Activated CD4-positive, alpha-beta T cell treated with anti-CD3 and anti-CD28 coated beads, Interleukin-2, amount 10 ng/mL, durations not matched to agents 7 days and 5 days (primary cell): ENCODE data around the gene JMY. TPM values are rescaled to one million over a fixed set of nuclear protein-coding genes. Genes with fewer than 3 reads are reported as not detected.

Experiments
- CTCF ChIA-PET: fragments of 350-600 bp; sonication (Branson Sonifier 250); formaldehyde crosslinking; loops from one replicate; lab custom pipeline; 2021; ENCODE audit warnings: antibody characterized with exemption; lab: Charles Lee
- POLR2A ChIA-PET: fragments of 350-600 bp; sonication (Branson Sonifier 250); formaldehyde crosslinking; loops from one replicate; lab custom pipeline; 2021; ENCODE audit warnings: antibody characterized with exemption; lab: Charles Lee
- DNase-seq: peaks from one replicate; pipeline ENCODE4 v3.0.0-alpha.2; 2020
- H3K27ac Mint-ChIP-seq: one replicate; pipeline ENCODE4 v1.8.0; 2021; ENCODE audit warnings: mild to moderate bottlenecking, moderate library complexity, mixed read lengths
- H3K27me3 Mint-ChIP-seq: one replicate; pipeline ENCODE4 v1.8.0; 2021; ENCODE audit warnings: mixed read lengths
- H3K36me3 Mint-ChIP-seq: one replicate; pipeline ENCODE4 v1.8.0; 2021; ENCODE audit warnings: low read depth, mixed read lengths
- H3K4me1 Mint-ChIP-seq: one replicate; pipeline ENCODE4 v1.8.0; 2021; ENCODE audit warnings: mixed read lengths
- H3K4me3 Mint-ChIP-seq: one replicate; pipeline ENCODE4 v1.8.0; 2021; ENCODE audit warnings: mild to moderate bottlenecking, moderate library complexity, mixed read lengths
- H3K9me3 Mint-ChIP-seq: one replicate; pipeline ENCODE4 v1.8.0; 2021; ENCODE audit warnings: mixed read lengths
- total RNA-seq, 2 experiments: library from RNA; stranded (reverse); gene quantifications; one replicate each; pipeline ENCODE4 v1.2.3, GENCODE V29; 2021

JMY gene, protein sequence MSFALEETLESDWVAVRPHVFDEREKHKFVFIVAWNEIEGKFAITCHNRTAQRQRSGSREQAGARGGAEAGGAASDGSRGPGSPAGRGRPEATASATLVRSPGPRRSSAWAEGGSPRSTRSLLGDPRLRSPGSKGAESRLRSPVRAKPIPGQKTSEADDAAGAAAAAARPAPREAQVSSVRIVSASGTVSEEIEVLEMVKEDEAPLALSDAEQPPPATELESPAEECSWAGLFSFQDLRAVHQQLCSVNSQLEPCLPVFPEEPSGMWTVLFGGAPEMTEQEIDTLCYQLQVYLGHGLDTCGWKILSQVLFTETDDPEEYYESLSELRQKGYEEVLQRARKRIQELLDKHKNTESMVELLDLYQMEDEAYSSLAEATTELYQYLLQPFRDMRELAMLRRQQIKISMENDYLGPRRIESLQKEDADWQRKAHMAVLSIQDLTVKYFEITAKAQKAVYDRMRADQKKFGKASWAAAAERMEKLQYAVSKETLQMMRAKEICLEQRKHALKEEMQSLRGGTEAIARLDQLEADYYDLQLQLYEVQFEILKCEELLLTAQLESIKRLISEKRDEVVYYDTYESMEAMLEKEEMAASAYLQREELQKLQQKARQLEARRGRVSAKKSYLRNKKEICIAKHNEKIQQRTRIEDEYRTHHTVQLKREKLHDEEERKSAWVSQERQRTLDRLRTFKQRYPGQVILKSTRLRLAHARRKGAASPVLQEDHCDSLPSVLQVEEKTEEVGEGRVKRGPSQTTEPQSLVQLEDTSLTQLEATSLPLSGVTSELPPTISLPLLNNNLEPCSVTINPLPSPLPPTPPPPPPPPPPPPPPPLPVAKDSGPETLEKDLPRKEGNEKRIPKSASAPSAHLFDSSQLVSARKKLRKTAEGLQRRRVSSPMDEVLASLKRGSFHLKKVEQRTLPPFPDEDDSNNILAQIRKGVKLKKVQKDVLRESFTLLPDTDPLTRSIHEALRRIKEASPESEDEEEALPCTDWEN
- 1 to 10 TPM; 4.5 to 4.8 TPM for total RNA-seq

DNA sequence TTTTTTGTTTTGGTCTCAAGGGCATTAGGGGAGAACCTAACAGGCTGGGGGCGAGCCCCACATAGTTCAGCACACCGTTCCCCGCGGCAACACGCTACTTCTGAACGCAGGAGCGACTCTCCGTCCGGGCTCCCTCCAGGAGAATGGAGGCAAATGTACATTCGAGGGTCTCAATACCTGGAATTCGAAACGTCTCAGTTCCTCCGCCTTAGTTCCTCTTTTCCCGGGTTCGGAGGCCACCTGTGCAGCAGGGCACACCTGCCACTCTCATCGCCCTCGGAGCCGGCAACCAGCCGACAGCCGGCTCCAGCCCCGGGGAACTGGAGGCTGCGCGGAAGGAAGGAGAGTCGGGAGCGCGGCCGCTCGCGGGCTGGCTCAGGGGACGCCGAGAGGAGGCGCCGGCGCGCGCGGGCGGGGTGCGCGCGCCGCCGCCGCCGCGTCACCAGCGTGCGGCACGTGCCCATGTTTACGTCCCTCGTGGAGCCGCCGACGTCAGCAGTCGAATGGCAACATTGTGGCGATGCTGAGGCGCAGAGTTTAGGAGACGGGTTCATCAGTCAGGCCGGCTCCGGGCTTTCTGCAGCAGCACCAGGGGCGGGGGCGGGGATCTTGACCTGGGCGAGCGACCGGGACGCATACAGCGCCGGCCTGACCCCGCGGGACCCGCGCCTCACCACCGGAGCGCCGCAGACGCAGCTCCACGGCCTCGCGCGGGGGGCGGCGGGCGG, at the start of gene JMY:
JMY (plus strand) TSS at position 498 of the 728 bp plus-strand sequence. CDS start 520 bp downstream, outside the sequence.
- peaks cover 28% of the 10 kb centered on the region for H3K4me1 Mint-ChIP-seq
- ChIA-PET CTCF (interaction anchor here (1.7 kb wide), 1 partner anchor 14 kb away, joined by 7 read pairs; no protein-coding TSS in a partner anchor), POLR2A (interaction anchor here (0.7 kb wide), 1 partner anchor 215 kb away, joined by 3 read pairs; no protein-coding TSS in a partner anchor)
- H3K27me3 Mint-ChIP-seq = no peaks in the 10 kb centered on the region
- H3K4me3 Mint-ChIP-seq = peak within 1 kb of the TSS; percentile 90
- peak; percentile 88 for DNase-seq
- no peaks in the 10 kb centered on the region for H3K9me3 Mint-ChIP-seq
- H3K36me3 Mint-ChIP-seq = peaks cover 3% of the 10 kb centered on the region
- peak within 1 kb of the TSS; percentile 96 for H3K27ac Mint-ChIP-seq

DNA sequence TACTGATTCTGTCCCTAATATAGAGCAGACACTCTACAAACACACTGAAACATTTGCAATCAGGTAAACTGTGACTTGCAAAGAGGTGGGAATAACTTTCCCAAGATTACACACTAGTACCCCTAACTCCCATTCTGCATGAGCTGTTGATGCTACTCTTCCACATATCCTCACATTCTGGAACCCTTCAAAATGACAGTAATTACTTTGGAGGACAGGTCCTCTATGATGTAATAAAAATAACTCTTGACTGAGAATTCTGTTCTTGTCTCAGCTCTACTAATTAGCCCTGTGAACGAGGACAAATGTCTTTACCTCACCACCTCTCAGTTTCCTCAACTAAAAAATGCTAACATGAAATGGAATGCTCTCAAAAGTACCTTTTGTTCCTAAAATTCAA, 49.5 kb upstream of the JMY start:
- CTCF ChIA-PET = no interaction called here
- DNase-seq = no peak
- no peak overlapping the region for H3K4me3 Mint-ChIP-seq
- H3K36me3 Mint-ChIP-seq = no peaks in the 10 kb centered on the region
- H3K27me3 Mint-ChIP-seq = no peaks in the 10 kb centered on the region
- H3K4me1 Mint-ChIP-seq = no peaks in the 10 kb centered on the region
- no peaks in the 10 kb centered on the region for H3K9me3 Mint-ChIP-seq
- no peak overlapping the region for H3K27ac Mint-ChIP-seq
- POLR2A ChIA-PET = no interaction called here

DNA sequence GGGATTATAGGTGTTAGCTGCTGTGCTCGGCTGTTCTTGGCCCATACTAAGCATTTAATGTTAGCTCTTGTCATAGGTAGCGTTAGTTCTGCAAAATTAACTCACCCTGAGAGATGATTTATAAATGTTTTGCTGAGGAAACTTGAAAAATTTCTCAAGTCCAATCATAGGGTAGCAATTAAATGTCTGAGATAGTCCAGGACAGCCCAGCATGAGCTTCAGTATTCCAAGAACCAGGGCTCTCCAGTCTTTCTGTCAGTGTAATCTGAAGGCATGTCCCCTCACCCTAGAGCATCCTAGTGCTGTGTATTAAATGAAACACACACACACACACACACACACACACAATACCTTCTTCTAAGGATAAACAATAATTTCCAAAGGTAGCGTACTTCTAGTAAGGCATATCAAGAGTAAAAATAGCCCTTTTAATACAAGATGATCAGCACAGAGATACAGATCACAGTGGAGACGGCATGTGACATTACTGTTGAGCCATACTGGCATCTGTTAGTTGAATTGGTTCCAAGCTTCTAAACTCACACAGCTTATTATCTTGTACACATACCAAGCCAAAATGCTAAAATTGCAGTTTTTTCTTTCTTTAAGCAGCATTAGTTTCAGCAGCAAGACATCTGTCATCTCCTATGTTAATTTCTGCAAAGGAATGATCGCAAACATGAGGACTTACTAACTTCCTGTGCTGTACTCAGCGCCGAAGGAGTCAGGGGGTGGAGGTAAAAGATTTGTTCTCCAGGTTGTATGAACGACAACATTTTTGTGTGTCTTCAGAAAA, 46.3 kb upstream of the JMY start:
- POLR2A ChIA-PET = no interaction called here
- H3K27me3 Mint-ChIP-seq = no peaks in the 10 kb centered on the region
- no peak overlapping the region for H3K27ac Mint-ChIP-seq
- no peak for DNase-seq
- no peaks in the 10 kb centered on the region for H3K4me1 Mint-ChIP-seq
- no peaks in the 10 kb centered on the region for H3K36me3 Mint-ChIP-seq
- no peaks in the 10 kb centered on the region for H3K9me3 Mint-ChIP-seq
- CTCF ChIA-PET = interaction anchor here (1.2 kb wide), 1 partner anchor 10 kb away, joined by 4 read pairs; no protein-coding TSS in a partner anchor
- H3K4me3 Mint-ChIP-seq = no peak overlapping the region

DNA sequence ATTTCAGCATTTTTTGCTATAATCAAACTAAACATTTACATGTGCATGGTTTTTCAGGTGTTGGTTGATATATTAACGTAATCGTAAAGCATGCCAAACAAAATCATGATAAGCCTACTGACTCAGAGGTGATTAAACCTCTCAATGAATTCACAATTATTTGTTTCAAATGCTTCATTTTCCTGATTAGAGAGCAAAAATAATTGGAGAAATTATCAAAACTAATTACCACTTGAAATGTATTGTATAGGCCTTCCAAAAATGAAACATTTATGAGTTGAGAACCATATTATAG, 45.7 kb upstream of the JMY start:
- Mint-ChIP-seq H3K4me3 (no peak overlapping the region), H3K36me3 (no peaks in the 10 kb centered on the region), H3K27ac (no peak overlapping the region), H3K9me3 (no peaks in the 10 kb centered on the region), H3K27me3 (no peaks in the 10 kb centered on the region), H3K4me1 (no peaks in the 10 kb centered on the region)
- ChIA-PET CTCF (no interaction called here), POLR2A (no interaction called here)
- no peak for DNase-seq

DNA sequence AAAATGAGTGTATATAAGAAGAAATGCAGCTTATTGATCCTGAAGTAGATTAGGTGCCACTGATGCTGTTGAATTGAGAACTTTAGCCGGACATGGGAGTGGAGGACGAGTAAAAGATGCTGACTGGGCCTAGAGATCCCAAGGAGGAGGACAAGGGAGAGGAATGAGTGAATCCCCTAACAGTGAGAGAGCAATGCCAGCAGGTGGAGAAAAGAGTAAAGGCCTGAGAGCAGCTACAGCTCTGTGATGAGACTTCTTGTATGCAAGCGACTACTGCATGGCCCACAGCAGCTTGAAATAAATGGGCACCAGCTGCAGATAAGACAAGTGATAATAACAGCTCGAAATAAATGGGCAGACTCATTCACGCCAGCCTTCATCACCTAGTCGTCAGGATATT, 44.5 kb upstream of the JMY start:
- POLR2A ChIA-PET = no interaction called here

DNA sequence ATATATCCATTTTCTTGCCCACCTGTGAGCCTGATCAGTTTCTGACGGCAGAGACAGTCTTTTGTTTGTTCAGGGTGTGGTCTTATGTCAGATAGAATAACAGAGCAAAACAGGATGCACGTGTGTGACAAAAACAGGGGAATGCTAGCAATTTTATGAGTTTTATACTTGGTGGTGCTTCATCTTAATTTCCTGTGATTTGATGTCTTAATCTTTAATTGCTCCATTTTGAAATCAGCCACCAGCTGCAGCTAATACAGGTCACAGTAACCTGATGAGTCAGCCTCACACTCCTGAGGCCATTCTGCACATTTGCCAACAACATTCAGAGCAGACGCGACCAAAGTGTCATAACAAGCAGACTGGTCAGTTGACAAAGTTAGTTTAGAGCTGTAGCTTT, 42.3 kb upstream of the JMY start:
- no peaks in the 10 kb centered on the region for H3K36me3 Mint-ChIP-seq
- no peak for DNase-seq

More for the DNA sequence above, 44.5 kb upstream of the JMY start:
- Mint-ChIP-seq H3K4me1 (no peaks in the 10 kb centered on the region), H3K27me3 (no peaks in the 10 kb centered on the region), H3K27ac (no peak overlapping the region), H3K36me3 (no peaks in the 10 kb centered on the region), H3K4me3 (no peak overlapping the region), H3K9me3 (no peaks in the 10 kb centered on the region)
- CTCF ChIA-PET = interaction anchor here (0.6 kb wide), 2 partner anchors 56 to 386 kb away, joined by 3 to 5 read pairs; no protein-coding TSS in a partner anchor
- no peak for DNase-seq

DNA sequence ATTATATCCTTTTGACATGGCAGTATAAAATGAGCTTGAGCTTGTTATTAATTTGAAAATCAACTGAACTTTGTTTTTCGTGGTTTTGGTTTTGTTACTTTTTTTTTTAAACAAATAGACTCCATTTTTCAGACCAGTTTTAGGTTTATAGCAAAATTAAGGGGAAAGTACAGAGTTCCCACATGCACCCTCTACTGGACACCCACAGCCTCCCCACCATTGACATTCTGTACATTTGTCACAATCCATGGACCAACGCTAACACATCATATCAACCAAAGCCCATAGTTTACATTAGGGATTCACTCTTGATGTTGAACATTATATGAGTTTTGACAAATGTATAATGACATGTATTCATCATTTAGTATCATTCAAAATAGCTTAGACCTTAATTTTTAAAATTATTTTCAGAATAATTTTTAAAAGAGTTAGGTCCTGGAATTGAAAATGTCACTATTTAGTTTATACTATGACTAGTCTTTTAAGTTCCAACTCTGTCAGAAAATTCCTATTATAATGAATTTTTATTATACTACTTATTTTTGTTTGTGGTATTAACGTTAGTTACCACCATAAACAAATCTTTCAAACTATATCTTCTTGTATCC, 35.3 kb upstream of the JMY start:
- Mint-ChIP-seq H3K9me3 (no peaks in the 10 kb centered on the region), H3K36me3 (no peaks in the 10 kb centered on the region), H3K4me1 (no peaks in the 10 kb centered on the region), H3K27ac (no peak overlapping the region), H3K4me3 (no peak overlapping the region), H3K27me3 (no peaks in the 10 kb centered on the region)
- no peak for DNase-seq
- CTCF ChIA-PET = interaction anchor here (0.6 to 1.6 kb wide), 3 partner anchors 11 to 769 kb away, joined by 3 to 4 read pairs (median 3); no protein-coding TSS in a partner anchor
- POLR2A ChIA-PET = interaction anchor here (0.6 kb wide), 1 partner anchor 1133 kb away, joined by 4 read pairs; no protein-coding TSS in a partner anchor

More for the DNA sequence above, 42.3 kb upstream of the JMY start:
- CTCF ChIA-PET = interaction anchor here (0.7 kb wide), 1 partner anchor 80 kb away, joined by 4 read pairs; no protein-coding TSS in a partner anchor
- H3K27me3 Mint-ChIP-seq = no peaks in the 10 kb centered on the region
- no peak overlapping the region for H3K4me3 Mint-ChIP-seq
- H3K4me1 Mint-ChIP-seq = no peaks in the 10 kb centered on the region
- H3K9me3 Mint-ChIP-seq = no peaks in the 10 kb centered on the region
- POLR2A ChIA-PET = no interaction called here
- H3K27ac Mint-ChIP-seq = no peak overlapping the region

DNA sequence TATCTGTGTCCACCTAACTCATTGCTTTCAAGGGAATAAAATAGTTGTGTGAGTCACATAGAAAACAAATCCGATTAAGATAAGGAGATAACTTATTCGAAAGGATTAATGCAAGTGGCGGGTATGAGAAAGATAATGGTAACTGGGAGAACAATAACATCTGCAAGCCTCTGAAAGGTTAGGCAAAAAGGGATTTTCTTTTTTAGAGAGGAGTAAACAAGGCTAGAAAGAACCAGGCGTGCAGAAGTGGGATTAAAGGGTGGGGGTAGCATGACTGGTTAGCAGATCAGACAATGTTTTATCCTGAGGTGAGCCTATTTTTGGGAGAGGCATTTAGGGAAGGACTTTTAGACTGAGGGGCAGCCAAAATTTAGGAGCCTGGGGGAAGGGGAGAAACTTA, 34.7 kb upstream of the JMY start:
- no peaks in the 10 kb centered on the region for H3K27me3 Mint-ChIP-seq
- DNase-seq = no peak
- CTCF ChIA-PET = interaction anchor here (0.6 kb wide), 1 partner anchor 770 kb away, joined by 3 read pairs; no protein-coding TSS in a partner anchor
- no peaks in the 10 kb centered on the region for H3K9me3 Mint-ChIP-seq
- H3K4me3 Mint-ChIP-seq = no peak overlapping the region
- POLR2A ChIA-PET = interaction anchor here (0.6 kb wide), 1 partner anchor 1133 kb away, joined by 4 read pairs; no protein-coding TSS in a partner anchor
- H3K4me1 Mint-ChIP-seq = no peaks in the 10 kb centered on the region
- no peak overlapping the region for H3K27ac Mint-ChIP-seq
- H3K36me3 Mint-ChIP-seq = no peaks in the 10 kb centered on the region

DNA sequence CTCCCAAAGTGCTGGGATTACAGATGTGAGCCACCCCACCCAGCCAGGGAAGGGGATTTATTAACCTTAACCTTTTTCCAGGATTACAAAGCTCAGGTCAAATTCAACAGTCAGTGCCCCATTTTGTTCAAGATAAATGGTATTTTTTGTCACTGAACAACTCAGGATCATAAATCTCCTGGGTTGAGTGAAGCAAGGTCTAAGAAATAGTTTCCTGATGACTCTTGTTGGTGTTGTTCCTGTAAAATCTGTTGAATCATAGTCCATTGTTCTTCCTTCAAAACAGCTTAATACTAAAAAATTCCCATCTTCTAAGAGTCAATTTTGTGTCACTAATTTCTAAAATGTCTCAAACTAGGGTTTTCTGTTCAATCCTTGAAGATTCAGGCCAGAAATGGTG, 33.9 kb upstream of the JMY start:
- no peaks in the 10 kb centered on the region for H3K36me3 Mint-ChIP-seq
- no peaks in the 10 kb centered on the region for H3K4me1 Mint-ChIP-seq
- no peaks in the 10 kb centered on the region for H3K27me3 Mint-ChIP-seq
- no peak overlapping the region for H3K27ac Mint-ChIP-seq
- ChIA-PET POLR2A (no interaction called here), CTCF (no interaction called here)
- no peak for DNase-seq
- H3K9me3 Mint-ChIP-seq = no peaks in the 10 kb centered on the region
- H3K4me3 Mint-ChIP-seq = no peak overlapping the region

DNA sequence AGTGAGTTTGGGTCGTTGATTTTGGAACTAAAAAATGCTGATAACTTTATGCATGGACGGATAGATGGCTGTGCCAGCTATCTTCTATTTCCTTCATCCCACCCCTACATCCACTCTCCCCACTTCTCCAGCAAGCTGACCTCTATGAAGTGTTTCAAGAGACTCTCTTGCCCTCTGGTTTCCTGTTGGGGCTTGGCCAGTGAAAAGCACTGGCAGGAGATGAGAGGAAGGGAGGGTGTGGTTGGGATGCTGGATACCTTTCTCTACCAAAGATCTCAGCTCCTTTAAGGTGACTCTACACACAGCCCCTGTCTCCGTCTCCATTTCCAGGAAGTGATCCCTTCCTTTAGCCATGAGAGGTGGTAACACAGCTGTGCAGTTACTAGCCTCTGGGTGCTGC, 30.0 kb upstream of the JMY start:
- Mint-ChIP-seq H3K27me3 (no peaks in the 10 kb centered on the region), H3K36me3 (no peaks in the 10 kb centered on the region), H3K27ac (no peak overlapping the region), H3K4me1 (no peaks in the 10 kb centered on the region), H3K4me3 (no peak overlapping the region), H3K9me3 (no peaks in the 10 kb centered on the region)
- CTCF ChIA-PET = interaction anchor here (1.0 kb wide), 1 partner anchor 8 kb away, joined by 3 read pairs; no protein-coding TSS in a partner anchor
- POLR2A ChIA-PET = no interaction called here
- no peak for DNase-seq

DNA sequence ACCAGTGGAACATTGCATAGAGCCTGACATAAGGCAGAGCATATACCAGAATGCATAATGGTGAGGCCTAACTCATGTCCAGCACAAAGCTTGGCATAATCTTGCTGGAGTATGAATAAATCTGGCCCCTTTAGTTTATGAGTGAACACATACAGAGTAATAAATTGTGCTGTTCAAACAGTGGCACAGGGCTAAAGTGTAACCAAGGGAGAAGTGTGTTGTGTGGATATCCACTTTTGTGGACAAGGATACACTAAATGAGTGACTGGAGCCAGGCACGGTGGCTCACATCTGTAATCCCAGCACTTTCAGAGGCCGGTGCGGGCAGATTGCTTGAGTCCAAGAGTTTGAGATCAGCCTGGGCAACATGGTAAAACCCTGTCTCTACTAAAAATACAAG, 29.4 kb upstream of the JMY start:
- no peaks in the 10 kb centered on the region for H3K4me1 Mint-ChIP-seq
- H3K27me3 Mint-ChIP-seq = no peaks in the 10 kb centered on the region
- no peak overlapping the region for H3K4me3 Mint-ChIP-seq
- POLR2A ChIA-PET = no interaction called here
- H3K36me3 Mint-ChIP-seq = no peaks in the 10 kb centered on the region
- H3K9me3 Mint-ChIP-seq = no peaks in the 10 kb centered on the region
- no peak overlapping the region for H3K27ac Mint-ChIP-seq
- no peak for DNase-seq
- CTCF ChIA-PET = no interaction called here
